Keratinocyte (primary cell): ENCODE measurements around the gene SND1.

ENCODE experiments used
- CTCF ChIP-seq, 3 experiments: IDR thresholded peaks in 1 of 3; conservative IDR thresholded peaks in 1 of 3; optimal IDR thresholded peaks in 1 of 3; 2 replicates in 2 of 3; 3 replicates in 1 of 3; pipeline versions ENCODE3 to v1.5.1; 2011; ENCODE audit warnings: low read length in 3 of 3, mild to moderate bottlenecking in 3 of 3, moderate library complexity in 2 of 3, control low read depth in 1 of 3, inconsistent platforms in 1 of 3; ENCODE audit not compliant: insufficient read depth in 2 of 3; ENCODE audit errors: extremely low read depth in 1 of 3
- EZH2 ChIP-seq: IDR thresholded peaks from one replicate; pipeline ENCODE4 v1.6.1; 2012; ENCODE audit warnings: inconsistent platforms, mild to moderate bottlenecking, low read length, moderate library complexity

- no peak for TF ChIP-seq CTCF (optimal IDR thresholded peaks at IDR 0.05 in 1 of 3, IDR thresholded peaks at IDR 0.05 in 1 of 3, conservative IDR thresholded peaks at IDR 0.05 in 1 of 3; ENCODE audit: extremely low read depth in 1 of 3, insufficient read depth in 2 of 3, low read length in 3 of 3)
- TF ChIP-seq EZH2, result no peak
Measured at GRCh38 chr7:127979113-127979727, 327.2 kb downstream of the SND1 start.
